NK-92 treated with Interleukin-12 subunit alpha and Interleukin-12 subunit beta, amount 100 ng/mL, for 24 hours (cell line): ENCODE data around the gene KRAS.
"Not testable (repeated sequence)": the region's sequence is repeated elsewhere in the genome, so short reads cannot be mapped to it uniquely, and the experiment has no call there.

ENCODE experiments used
- DNase-seq: peaks from one replicate; lab custom pipeline; 2025; lab: John Stamatoyannopoulos, UW

Gene KRAS

DNA sequence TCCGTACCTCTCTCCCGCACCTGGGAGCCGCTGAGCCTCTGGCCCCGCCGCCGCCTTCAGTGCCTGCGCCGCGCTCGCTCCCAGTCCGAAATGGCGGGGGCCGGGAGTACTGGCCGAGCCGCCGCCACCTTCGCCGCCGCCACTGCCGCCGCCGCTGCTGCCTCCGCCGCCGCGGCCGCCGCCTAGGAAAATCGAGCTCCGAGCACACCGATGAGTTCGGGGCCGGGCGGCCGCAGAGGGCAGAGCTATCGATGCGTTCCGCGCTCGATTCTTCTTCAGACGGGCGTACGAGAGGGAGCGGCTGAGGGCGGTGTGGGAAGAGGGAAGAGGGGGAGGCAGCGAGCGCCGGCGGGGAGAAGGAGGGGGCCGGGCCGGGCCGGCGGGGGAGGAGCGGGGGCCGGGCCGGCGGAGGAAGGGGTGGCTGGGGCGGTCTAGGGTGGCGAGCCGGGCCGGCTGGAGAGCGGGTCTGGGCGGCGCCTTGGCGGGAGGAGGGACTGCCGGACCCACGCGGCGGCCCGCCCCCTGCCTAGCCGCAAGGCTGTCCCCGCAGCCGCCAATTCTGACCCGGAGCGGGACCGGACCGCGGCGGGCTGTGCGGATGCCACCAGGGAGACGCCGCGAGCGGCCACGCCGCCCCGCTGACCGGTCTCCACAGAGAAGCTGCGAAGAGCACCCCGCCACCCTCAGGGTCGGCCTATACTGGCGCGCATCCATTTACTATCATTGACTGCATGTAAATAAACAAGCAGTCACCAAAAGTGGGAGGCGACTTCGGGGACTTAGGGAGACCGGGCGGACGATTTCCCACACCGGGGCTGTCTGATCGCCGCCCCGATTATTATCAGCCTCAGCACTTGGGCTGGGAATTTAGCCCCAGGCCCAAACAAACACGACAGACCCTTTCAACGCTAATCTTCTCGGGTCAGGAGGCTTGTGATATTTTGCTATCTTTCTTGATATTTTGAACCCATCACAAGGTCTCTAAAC lies at the start of gene KRAS:
Gene KRAS (minus strand): TSS at position 186 of the 987 bp plus-strand sequence.
- peak; percentile 85 for DNase-seq

DNA sequence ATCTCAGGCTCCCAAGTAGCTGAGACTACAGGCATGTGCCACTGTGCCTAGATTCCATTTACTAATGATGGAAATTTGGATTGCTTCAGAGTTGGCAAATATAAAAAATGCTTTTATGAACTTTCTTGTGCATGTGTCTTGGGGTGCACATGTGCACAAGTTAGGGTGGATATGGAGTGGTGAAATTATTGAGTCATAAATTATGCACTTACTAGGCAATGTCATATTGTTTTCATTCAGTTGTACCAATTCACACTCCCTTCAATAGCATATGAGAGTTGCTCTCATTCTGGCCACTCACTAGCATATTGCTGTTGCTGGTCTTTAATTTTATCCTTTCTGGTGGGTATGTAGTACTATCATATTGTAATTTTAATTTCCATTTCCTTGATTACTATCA lies 45.7 kb upstream of the KRAS start:
- no peak for DNase-seq

DNA sequence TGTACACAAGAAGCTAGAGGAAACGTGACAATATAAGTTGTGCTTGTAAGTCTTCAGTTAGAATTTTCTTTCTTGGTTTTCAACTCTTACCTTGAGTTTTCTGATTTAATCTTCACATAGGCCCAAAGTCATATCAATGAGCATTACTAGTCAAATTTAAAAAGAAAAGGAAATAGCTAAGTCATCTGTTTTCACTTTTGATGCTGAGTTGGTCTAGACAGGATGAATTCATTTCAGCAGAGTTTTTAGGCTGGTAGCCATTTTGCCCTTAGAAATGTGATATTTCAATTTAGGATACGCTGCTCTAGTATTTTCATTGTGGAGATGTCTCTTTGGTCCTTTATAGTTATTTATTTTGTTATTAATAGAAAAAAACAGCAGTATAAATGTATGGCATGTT lies 44.6 kb upstream of the KRAS start:
- DNase-seq = no peak

DNA sequence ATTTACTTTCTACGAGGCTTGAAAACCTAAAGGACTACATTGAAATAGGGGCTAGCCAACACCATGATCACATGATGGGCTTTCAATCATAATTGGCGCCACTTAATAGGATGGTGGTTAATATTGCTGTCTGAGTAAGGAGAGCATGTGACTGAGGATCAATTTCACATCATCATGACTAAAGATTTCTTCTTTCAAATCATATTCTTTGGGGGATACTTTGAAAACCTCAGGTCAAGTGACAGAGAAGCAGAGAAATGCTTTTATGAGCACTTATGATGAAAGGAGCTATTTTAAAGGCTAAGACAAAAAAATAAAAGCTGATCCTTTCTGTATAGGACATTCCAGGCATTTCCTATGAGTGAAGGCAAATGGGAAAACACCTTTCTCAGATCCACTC lies 42.9 kb upstream of the KRAS start:
- no peak for DNase-seq

DNA sequence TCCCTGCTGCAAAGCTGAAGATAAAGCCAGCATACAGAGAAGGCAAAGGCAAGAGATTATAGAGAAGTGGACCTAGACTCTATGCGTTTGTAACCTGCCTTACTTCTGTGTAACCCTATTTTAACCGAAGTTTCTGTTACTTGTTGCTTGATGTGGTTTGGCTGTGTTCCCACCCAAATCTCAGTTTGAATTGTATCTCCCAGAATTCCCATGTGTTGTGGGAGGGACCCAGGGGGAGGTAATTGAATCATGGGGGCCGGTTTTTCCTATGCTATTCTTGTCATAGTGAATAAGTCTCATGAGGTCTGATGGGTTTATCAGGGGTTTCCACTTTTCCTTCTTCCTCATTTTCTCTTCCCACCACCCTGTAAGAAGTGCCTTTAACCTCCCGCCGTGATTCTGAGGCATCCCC lies 42.1 kb upstream of the KRAS start:
- not testable (repeated sequence) for DNase-seq

DNA sequence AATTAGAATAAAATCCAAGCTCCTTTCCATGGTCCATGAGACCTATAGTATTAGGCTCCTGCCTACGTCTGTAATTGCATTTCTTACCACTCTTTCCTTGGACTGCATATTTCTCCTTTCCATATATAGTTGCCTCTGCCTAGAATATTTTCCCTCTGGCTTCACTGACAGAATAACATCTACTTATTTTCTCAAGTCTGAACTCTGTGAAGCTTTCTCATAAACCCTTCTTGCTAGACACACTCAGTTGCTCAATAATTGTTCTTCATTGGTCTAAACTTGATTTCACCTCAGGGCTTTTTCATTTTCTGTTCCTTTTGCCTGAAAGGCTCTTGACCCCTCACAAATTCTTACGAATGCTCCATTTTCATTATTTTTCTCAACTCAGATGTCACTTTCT lies 36.9 kb upstream of the KRAS start:
- DNase-seq = no peak

DNA sequence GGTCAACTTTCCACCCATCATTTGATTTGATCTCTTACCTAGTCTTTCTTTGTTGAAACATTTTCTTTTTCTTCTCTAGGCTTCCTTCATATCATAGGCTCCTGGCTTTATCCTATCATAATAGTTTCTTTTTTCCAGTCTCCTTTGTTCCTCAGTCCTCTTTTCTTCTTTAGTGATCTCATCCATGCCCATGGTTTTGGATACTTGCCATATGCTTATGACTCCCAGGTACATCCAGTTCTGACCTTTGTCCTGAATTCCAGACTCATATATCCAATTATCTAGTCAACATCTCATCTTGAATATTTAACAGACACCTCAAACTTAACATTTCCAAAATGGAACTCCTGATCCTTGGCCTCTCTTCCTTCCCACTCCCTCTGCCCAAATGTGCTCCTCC lies 36.1 kb upstream of the KRAS start:
- DNase-seq = no peak

DNA sequence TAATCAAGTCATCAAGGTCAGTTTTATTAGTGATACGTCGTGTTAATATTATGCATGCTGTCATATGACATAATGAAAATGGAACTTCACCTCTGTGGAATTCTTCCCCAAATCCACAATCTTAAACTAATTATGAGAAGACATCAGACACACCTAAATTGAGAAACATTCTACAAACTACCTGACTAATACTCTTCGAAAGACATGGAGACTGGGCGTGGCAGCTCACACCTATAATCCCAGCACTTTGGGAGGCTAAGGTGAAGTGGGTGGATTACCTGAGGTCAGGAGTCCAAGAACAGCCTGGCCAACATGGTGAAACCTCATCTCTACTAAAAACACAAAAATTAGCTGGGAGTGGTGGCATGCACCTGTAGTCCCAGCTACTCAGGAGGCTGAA lies 33.3 kb upstream of the KRAS start:
- no peak for DNase-seq

DNA sequence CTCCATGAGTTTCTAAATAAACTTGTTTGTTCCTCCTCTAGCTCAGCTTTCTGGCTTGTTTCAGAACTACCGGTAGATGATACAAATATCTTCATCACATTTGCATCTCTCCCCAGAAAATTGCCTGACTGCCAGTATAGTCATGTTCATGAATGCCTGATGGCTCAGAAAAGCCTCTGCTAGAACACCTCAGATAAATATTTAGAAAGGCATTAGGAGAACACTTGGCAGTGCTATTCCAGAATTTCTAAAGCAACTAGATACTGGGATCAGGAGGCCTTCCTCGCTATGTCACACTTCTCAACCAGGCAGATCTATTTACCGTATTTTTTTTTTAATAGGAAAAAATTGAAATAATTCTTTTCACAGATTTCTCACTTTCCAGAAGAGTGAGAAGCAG lies 32.3 kb upstream of the KRAS start:
- DNase-seq = no peak

DNA sequence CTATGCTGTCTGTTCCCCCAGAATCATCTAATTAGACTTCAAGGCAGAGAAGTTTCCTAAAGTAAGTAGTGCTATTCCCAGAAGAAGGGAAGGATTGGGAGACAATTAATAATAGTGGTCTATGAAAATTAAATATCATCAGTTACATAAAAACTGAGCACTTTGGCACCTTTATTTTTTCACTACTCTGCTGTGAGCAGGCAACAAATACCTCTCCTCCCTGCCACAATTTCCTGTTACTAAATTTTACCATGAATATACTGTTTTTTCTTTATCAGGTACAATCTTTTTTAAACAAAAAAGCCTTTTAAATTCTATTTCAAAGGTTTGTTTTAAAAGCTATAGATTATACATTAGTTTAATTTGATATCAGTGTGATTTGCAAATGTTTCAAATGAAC lies 29.4 kb upstream of the KRAS start:
- no peak for DNase-seq

DNA sequence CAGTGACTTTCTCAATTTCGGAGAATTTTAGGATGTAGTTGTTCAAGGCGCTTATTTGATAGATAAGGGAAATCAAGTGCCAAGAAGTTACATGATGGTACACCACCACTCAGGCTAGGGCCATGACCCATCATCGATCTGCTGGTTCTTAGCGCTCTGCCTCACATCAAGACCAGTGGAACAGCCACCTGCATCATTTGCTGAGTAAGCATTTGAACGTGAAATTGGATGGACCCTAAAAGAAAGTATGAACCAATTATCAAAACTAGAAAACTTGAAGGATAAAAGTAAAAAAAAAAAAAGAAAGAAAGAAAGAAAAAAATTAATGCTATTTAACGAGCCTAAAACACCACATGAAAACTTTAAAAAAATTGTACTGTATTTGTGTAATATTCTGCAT lies 27.5 kb upstream of the KRAS start:
- DNase-seq = no peak

DNA sequence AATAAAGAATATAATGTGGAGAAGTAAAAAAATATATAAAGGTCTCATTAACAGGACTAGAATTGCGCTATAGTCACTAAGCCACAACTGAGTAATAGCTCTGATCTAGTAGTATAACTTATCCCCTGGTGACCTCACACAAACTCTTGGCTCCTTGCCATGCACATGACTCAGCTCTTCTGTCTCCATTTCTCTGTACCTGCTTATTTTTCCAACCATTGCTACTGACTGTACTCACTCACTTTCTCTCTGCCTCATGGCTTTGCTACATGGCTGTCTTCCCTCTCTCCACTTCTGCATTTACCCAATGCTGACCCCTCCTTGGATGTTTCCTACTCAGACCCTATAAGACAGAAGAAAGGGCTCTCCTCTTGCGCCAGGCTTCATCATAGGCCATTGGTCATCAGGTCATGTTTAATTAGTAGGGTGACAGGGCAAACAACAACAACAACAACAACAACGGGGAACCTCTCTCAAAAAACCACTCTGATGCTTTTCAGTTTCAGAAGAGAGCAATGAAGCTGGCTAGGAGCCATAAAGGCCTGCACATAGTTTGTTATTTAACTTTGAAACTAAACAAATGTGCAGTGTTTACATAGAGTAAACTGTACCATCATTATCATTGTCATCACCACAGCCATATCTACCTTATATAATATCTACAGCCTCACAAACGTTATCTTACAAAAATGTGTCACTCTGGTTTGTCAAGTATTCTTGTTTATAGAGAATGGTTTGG lies 25.6 kb upstream of the KRAS start:
- DNase-seq = no peak

DNA sequence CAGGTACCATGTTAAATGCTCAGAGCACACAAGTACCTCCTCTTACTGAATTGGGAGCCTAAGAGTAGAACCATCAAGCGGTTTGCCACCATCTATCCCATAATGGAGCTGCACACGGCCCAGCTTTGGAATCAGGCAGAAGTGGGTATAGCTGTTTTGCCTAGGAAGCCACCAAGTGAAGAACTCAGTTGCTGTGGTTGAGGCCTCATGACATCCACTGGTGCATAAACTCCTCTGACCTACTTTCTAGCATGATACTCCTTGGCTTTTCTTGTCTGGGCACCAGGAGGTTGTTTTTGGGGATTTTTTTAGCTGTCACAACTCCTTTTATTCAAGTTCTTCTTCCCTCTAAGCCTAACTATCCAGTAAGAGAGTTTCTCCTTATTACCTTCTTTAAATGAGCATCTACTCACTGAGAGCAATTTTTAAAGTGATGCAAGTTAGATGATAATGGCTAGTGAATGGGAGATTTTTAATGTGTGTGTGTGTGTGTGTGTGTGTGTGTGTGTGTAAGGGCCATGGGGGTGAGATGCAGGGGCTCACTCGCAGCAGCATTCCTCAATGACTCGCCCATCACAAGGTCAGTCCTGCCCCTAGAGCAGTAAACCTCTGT lies 20.9 kb upstream of the KRAS start:
- DNase-seq = no peak

DNA sequence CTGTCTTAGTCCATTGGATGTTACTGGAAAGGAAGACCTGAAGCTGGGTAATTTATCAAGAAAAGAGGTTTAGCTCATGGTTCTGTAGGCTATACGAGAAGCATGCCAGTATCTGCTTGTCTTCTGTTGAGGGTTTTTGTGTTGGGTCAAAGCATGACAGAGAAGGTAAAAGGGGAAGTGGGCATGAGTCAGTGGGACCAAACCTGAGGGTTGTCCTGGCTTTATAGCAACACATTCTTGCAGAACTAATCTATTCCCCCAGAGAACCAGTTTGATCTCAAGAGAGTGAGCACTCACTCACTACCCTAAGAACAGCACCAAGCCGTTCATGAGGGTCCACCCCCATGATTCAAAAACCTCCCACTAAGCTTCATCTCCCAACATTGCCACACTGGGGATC lies 19.0 kb upstream of the KRAS start:
- no peak for DNase-seq

DNA sequence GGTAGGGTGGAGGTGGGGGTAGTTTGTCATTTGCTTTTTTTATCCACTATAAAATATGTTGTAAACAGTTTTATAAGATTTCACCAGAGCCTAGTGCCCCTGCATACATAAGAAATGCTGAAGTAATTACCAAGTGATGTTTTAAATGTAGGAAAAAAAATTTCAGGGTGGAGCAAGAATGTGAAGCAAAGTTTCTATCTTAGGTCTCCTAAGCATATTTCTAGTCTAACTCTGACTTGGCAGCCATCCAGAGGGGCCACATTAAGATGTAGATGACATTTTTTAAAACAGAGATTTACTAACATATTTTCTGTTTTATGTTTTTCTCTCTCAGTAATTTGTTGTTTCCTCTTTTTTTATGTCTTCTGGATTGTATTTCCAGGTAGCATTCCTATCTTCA lies 15.8 kb upstream of the KRAS start:
- DNase-seq = no peak

DNA sequence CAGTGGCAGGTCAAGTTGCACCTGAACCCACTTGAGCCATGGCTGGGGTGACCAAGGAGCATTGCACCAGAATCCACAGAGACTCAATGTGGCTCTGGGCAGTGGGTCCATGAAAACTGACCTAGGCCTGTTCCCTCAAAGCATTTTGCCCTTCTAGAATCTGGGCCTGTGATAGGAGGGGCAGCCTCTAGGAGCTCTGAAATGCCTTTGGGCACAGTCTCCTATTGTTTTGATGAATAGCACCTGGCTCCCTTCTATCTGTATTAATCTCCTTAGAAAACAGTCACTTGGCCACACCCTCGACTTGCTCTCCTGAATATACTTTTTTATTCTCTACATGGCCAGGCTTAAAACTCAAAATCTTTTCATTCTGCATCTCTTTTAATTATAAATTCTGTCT lies 14.1 kb upstream of the KRAS start:
- DNase-seq = no peak

DNA sequence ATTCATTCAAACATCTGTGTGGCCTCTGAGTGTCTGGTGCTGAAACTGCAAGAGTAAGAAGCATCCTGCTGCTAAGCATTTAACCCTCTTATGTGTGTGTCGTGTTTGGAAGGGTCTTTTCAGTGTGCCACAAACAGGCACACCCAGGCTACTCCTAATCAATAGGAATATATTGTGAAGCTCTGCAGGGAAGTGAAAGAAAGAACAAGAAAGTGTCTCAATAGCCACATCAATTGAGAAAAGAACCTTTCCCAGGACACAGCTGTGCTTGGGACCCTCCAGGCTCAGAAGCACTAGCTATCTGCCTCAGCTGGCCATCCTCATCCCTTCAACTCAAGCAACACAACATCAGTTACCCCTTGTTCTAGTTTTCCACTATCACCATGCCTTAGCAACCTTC lies 13.4 kb upstream of the KRAS start:
- no peak for DNase-seq

DNA sequence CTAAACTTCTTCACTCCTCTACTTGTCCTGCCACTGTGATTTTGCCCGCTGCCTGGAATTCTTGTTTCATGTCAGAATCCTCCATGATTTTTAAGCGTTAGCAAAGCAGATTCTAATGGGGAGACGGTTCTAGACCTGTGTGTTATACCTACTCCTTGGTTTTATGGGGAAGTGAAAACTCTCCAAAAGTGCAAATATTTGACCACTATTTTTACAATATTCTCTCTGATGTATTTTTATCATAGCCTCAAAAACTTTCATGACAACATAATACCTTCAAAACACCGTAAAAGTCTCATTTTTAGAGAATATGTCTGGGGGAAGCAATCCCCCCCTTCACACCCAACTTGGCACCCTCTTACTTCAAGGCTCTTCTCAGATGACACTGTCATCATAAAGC lies 12.9 kb upstream of the KRAS start:
- DNase-seq = no peak

DNA sequence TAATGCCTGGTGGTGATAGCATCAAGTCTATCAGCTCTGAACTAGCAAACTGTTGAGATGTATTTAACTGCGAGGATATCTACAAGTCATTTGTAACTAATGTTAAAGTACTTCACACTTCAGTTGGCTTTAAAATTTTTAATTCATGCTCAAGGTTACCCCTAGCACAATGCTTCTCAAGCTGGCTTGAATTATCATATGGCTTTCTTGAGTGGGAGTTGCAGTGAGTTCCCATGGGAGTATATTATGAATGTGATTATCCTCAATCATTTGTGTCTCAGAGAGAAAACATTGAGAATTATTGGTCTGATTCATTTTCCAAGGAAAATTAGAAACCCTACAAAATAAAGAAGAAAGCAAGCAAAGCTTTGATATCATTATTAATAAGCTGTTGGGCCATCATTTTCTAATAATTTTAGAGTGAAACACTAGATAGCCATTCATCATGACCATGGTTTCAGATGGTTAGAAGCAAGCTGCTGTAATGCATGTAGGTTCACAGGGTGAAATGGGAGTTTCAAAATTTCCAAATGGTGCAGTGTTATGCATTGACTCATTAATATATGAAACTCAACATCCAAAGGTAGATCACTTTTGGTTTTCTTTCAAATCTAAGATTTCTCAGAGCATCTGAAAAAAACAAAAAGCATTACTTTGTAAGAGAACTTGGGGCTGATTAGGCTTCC lies 11.8 kb upstream of the KRAS start:
- DNase-seq = no peak

DNA sequence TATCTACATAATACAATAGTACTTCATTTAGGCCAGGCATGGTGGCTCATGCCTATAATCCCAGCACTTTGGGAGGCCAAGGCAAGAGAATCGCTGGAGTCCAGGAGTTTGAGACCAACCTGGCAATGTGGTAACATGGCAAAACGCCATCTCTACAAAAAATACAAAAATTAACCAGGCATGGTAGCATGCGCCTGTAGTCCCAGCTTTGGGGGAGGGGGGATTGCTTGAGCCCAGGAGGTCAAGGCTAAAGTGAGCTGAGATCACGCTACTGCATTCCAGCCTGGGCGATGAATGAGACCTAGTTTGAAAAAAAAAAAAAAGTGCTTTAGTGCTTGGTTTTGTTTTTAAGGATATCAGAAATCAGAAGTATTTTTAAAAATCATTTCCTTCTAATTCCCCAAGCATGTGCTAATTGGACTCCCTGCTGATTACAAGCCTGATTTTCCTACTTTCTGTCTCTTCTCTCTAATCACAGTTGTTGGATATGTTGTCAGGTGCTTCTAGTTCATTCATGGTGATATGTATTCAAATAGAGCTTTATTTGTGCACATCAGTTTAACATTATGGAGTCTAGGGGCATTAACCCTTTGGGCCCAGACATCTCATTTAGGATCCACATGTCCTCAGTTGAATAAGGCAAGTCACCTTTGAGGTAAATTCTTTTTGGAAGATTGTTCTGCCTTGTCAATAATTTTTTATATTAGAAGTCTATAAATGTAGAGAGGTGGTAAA lies 7.0 kb upstream of the KRAS start:
- DNase-seq = no peak

DNA sequence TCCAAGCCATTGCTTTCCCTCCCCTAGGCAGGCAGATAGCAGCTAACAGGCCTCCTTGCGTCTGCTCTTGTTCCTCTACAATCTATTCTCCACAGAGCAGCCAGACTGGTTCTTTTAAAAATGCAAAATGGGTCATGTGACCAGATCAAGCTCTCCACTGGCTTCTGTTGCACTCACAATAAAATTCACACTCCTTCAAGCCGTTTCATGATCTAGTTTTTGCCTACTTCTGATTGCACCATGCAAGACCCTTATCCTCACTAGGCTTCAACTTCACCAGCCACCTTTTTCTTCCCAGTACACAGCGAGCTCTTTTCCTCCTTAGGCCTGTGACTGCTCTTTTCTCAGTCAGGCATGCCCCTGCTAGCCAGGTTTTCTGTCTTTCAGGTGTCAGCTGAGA lies 6.1 kb upstream of the KRAS start:
- no peak for DNase-seq

DNA sequence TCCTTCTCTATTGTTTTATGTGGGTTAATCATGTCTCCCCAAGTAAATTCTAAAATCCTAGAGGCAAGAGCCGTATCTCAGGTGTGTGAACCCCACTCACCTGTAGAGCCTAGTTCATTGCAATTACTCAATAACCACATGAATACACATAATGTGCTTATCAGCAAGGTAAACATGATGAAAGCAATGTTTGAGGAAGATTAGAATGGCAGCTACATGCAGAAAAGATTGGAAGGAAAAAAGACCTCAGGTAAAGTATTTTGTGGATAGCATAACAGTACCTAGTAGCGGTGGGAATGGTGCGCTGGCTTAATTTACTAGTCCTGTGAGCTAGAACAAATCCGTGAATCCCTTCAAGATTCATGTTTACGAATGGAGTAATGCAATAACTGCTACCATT lies 5.3 kb upstream of the KRAS start:
- DNase-seq = no peak
